ENCODE data around the gene TTBK1.

TTBK1 gene

DNA sequence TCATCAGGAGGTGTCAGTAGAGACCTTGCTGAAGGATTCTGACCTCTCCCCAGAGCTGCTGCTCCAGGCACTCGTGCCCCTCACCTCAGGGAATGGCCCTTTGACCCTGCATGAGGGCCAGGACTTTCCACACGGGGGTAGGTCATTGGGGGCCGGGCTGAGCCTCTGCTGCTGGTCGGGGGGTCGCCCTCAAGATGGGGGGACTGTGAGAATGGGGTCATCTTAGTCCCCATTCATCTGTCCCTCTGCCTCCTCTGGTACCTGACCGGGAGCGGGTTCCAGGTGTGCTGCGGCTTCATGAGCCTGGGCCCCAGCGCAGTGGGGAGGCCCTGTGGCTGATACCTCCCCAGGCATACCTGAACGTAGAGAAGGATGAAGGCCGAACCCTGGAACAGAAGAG is 29.9 kb upstream of the TTBK1 start:
- no peak for TF ChIP-seq TAF1 (IDR thresholded peaks at IDR 0.05; ENCODE audit: low read depth)
- no peak for TF ChIP-seq CREB1 (IDR thresholded peaks at IDR 0.05; ENCODE audit: low read depth)
- no peak for TF ChIP-seq TCF12 (IDR thresholded peaks at IDR 0.05; ENCODE audit: low read depth)
- TF ChIP-seq EP300 (IDR thresholded peaks at IDR 0.05; ENCODE audit: borderline replicate concordance) = no peak
- TF ChIP-seq, protein P1, sequence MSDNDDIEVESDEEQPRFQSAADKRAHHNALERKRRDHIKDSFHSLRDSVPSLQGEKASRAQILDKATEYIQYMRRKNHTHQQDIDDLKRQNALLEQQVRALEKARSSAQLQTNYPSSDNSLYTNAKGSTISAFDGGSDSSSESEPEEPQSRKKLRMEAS (IDR thresholded peaks at IDR 0.05) = no peak
- TF ChIP-seq ZBTB7A (IDR thresholded peaks at IDR 0.05; ENCODE audit: low read depth) = no peak
- no peak for TF ChIP-seq FOXM1 (IDR thresholded peaks at IDR 0.05; ENCODE audit: borderline replicate concordance, low read depth)
- TF ChIP-seq NFIC (IDR thresholded peaks at IDR 0.05) = no peak
- no peak for TF ChIP-seq CEBPB (IDR thresholded peaks at IDR 0.05)
- TF ChIP-seq RAD21 (IDR thresholded peaks at IDR 0.05; ENCODE audit: low read depth) = no peak
- TF ChIP-seq, protein P2, sequence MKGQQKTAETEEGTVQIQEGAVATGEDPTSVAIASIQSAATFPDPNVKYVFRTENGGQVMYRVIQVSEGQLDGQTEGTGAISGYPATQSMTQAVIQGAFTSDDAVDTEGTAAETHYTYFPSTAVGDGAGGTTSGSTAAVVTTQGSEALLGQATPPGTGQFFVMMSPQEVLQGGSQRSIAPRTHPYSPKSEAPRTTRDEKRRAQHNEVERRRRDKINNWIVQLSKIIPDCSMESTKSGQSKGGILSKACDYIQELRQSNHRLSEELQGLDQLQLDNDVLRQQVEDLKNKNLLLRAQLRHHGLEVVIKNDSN (IDR thresholded peaks at IDR 0.05) = no peak
- TF ChIP-seq TEAD4 (IDR thresholded peaks at IDR 0.05) = no peak
- TF ChIP-seq YY1 (IDR thresholded peaks at IDR 0.05; ENCODE audit: low read depth) = no peak

DNA sequence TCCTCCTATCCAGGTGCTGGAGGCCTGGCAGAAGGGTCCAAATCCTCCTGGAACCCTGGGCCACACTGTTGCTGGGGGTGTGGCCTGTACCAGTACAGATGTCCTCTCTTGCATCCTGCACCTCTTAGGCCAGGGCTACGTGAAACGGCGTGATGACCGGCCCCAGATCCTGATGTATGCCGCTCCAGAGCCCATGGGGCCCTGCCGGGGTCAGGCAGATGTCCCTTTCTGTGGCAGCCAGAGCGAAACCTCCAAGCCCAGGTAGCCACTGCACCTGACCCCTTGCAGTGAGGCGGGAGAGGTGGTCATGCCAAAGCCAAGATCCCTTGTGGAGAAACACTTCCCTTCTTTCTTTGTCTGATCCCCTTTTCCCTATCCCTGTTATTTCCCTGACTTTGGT is 28.2 kb upstream of the TTBK1 start:
- TF ChIP-seq CREB1 (IDR thresholded peaks at IDR 0.05; ENCODE audit: low read depth) (no peak), YY1 (IDR thresholded peaks at IDR 0.05; ENCODE audit: low read depth) (no peak), TEAD4 (IDR thresholded peaks at IDR 0.05) (no peak), TAF1 (IDR thresholded peaks at IDR 0.05; ENCODE audit: low read depth) (no peak), EGR1 (IDR thresholded peaks at IDR 0.05) (no peak), CEBPB (IDR thresholded peaks at IDR 0.05) (no peak), ZBTB7A (IDR thresholded peaks at IDR 0.05; ENCODE audit: low read depth) (no peak), NFIC (IDR thresholded peaks at IDR 0.05) (no peak), TCF12 (IDR thresholded peaks at IDR 0.05; ENCODE audit: low read depth) (no peak), FOXM1 (IDR thresholded peaks at IDR 0.05; ENCODE audit: borderline replicate concordance, low read depth) (no peak)
- TF ChIP-seq, protein P1 (IDR thresholded peaks at IDR 0.05) = no peak
- TF ChIP-seq, protein P3, sequence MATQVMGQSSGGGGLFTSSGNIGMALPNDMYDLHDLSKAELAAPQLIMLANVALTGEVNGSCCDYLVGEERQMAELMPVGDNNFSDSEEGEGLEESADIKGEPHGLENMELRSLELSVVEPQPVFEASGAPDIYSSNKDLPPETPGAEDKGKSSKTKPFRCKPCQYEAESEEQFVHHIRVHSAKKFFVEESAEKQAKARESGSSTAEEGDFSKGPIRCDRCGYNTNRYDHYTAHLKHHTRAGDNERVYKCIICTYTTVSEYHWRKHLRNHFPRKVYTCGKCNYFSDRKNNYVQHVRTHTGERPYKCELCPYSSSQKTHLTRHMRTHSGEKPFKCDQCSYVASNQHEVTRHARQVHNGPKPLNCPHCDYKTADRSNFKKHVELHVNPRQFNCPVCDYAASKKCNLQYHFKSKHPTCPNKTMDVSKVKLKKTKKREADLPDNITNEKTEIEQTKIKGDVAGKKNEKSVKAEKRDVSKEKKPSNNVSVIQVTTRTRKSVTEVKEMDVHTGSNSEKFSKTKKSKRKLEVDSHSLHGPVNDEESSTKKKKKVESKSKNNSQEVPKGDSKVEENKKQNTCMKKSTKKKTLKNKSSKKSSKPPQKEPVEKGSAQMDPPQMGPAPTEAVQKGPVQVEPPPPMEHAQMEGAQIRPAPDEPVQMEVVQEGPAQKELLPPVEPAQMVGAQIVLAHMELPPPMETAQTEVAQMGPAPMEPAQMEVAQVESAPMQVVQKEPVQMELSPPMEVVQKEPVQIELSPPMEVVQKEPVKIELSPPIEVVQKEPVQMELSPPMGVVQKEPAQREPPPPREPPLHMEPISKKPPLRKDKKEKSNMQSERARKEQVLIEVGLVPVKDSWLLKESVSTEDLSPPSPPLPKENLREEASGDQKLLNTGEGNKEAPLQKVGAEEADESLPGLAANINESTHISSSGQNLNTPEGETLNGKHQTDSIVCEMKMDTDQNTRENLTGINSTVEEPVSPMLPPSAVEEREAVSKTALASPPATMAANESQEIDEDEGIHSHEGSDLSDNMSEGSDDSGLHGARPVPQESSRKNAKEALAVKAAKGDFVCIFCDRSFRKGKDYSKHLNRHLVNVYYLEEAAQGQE (IDR thresholded peaks at IDR 0.05; ENCODE audit: low read depth) = no peak

DNA sequence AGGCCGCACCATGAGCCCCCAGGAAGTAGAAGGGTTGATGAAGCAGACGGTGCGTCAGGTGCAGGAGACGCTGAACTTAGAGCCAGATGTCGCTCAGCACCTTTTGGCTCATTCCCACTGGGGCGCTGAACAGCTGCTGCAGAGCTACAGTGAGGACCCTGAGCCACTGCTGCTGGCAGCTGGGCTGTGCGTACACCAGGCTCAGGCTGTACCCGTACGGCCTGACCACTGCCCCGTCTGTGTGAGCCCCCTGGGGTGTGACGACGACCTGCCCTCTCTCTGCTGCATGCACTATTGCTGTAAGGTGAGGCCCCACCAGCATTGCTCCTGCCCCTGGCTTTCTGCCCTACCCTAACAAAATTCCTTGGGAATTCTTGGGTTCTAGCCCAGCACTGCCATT is 27.1 kb upstream of the TTBK1 start:
- TF ChIP-seq, protein P1 (IDR thresholded peaks at IDR 0.05) = no peak
- TF ChIP-seq ZBTB7A (IDR thresholded peaks at IDR 0.05; ENCODE audit: low read depth) (no peak), FOXM1 (IDR thresholded peaks at IDR 0.05; ENCODE audit: borderline replicate concordance, low read depth) (no peak), TEAD4 (IDR thresholded peaks at IDR 0.05) (no peak), RAD21 (IDR thresholded peaks at IDR 0.05; ENCODE audit: low read depth) (no peak), TAF1 (IDR thresholded peaks at IDR 0.05; ENCODE audit: low read depth) (no peak)
- TF ChIP-seq, protein P2 (IDR thresholded peaks at IDR 0.05) = no peak

DNA sequence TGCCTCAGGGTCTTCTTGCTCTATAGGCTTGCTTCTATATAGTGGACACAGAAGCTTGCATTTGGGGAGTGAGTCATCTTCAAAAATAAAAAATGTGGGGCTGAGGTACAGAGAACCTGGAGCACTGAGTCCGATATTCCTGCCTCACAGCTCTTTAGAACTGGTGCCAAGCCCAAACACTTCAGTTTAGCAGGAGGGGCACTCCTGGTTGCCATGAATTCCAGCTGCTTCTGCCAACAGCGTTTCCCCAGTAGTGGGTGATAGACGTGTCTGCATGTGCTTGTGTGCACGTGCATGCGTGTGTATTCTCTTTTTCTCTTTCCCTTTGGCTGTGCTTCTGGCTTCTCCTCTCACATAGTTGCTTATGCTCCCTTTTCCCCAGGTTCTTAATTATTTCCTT is 25.9 kb upstream of the TTBK1 start:
- no peak for TF ChIP-seq RAD21 (IDR thresholded peaks at IDR 0.05; ENCODE audit: low read depth)
- TF ChIP-seq, protein P3 (IDR thresholded peaks at IDR 0.05; ENCODE audit: low read depth) = no peak
- TF ChIP-seq TAF1 (IDR thresholded peaks at IDR 0.05; ENCODE audit: low read depth) = no peak
- no peak for TF ChIP-seq EP300 (IDR thresholded peaks at IDR 0.05; ENCODE audit: borderline replicate concordance)
- no peak for TF ChIP-seq EGR1 (IDR thresholded peaks at IDR 0.05)
- TF ChIP-seq, protein P2 (IDR thresholded peaks at IDR 0.05) = no peak
- TF ChIP-seq, protein P1 (IDR thresholded peaks at IDR 0.05) = no peak
- TF ChIP-seq CEBPB (IDR thresholded peaks at IDR 0.05) = no peak
- no peak for TF ChIP-seq TCF12 (IDR thresholded peaks at IDR 0.05; ENCODE audit: low read depth)
- no peak for TF ChIP-seq CREB1 (IDR thresholded peaks at IDR 0.05; ENCODE audit: low read depth)
- TF ChIP-seq NFIC (IDR thresholded peaks at IDR 0.05) = no peak
- TF ChIP-seq YY1 (IDR thresholded peaks at IDR 0.05; ENCODE audit: low read depth) = no peak
- TF ChIP-seq ZBTB7A (IDR thresholded peaks at IDR 0.05; ENCODE audit: low read depth) = no peak
- no peak for TF ChIP-seq FOXM1 (IDR thresholded peaks at IDR 0.05; ENCODE audit: borderline replicate concordance, low read depth)
- no peak for TF ChIP-seq TEAD4 (IDR thresholded peaks at IDR 0.05)

DNA sequence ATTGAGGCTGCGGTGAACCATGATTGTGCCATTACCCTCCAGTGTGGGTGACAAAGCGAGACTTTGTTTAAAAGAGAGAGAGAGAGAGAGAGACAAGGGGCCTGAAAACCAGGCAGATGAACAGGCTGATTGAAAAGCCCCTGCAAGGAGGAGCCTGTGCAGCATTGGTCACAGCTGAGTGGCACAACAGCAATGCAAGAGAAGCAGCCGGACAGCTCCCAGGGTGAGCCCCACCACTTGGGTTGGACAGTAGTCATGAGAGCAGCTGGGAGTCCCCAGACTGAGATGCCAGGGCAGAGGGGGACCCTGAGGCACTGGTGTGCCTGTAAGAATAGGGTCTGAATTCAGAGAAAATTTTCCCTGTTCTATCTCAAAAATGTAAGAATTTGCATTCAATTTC is 24.2 kb upstream of the TTBK1 start:
- TF ChIP-seq TCF12 (IDR thresholded peaks at IDR 0.05; ENCODE audit: low read depth) (no peak), EP300 (IDR thresholded peaks at IDR 0.05; ENCODE audit: borderline replicate concordance) (no peak)
- TF ChIP-seq, protein P3 (IDR thresholded peaks at IDR 0.05; ENCODE audit: low read depth) = no peak; the same call in 1 of the 2 replicates
- TF ChIP-seq, protein P2 (IDR thresholded peaks at IDR 0.05) = no peak
- TF ChIP-seq, protein P1 (IDR thresholded peaks at IDR 0.05) = no peak

Measured in Ishikawa (cell line).